Lower leg skin (tissue), 4 donors: ENCODE results near the gene RPSA. TPM values are rescaled to one million over a fixed set of nuclear protein-coding genes. Genes with fewer than 3 reads are reported as not detected.

ENCODE experiments used
- DNase-seq, 2 donors: peaks; one replicate each; pipeline ENCODE4 v3.0.0-alpha.2; 2019; ENCODE audit warnings: low spot score in 2 of 2
- H3K4me3 ChIP-seq: fragments of 200-600 bp; sonication (generic); 2 replicates; pipeline ENCODE4 v1.5.1; 2017; ENCODE audit warnings: mild to moderate bottlenecking, low read depth; ENCODE audit not compliant: poor library complexity, severe bottlenecking
- POLR2A ChIP-seq, 2 donors: fragments of 450-650 bp; IDR thresholded peaks; one replicate each; pipeline ENCODE4 v1.6.1; 2016 to 2017; ENCODE audit warnings: antibody characterized with exemption in 2 of 2, mild to moderate bottlenecking in 1 of 2, moderate library complexity in 1 of 2
- WGBS, 2 donors: methylation state at CpG; one replicate each; pipeline ENCODE4 v1.1.5; 2018; 5-methylcytosine and 5-hydroxymethylcytosine counted together
- intact Hi-C: fragments of 100-400 bp; cut with DNase I; formaldehyde crosslinking; loops from one replicate; pipeline ENCODE4 v1.15.0; 2023; ENCODE audit warnings: low total_unique reads
- total RNA-seq, 4 donors: library from RNA; depleted of rRNA; stranded (reverse); fragments of >200 nt; gene quantifications; one replicate each; pipeline ENCODE4 v1.1.0, GENCODE V29; 2016
- TF ChIP-seq, protein P1 (sequence below), 3 donors: fragments of 450-650 bp; IDR thresholded peaks; one replicate each; pipeline ENCODE4 v1.5.1; 2016; ENCODE audit warnings: antibody characterized with exemption in 3 of 3, mild to moderate bottlenecking in 3 of 3, moderate library complexity in 2 of 3

RPSA gene
- total RNA-seq, 4 donors from 2014 or later = 789 to 1,137 (median 1,095) TPM

DNA sequence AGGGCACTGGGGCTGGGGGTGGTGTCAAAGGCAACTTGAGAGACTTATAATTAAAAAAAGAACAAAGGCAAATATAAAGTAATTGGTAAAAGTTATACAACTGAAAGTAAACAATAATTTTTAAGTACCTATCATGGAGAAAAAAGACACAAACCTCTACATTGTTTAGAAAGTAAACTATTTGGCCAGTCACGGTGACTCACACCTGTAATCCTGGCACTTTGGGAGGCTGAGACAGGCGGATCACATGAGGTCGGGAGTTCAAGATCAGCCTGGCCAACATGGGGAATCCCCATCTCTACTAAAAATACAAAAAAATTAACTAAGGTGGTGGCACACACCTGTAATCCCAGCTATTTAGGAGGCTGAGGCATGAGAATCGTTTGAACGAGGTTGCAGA is 25.8 kb downstream of the RPSA start:
- intact Hi-C loops = no loop called here
- H3K4me3 ChIP-seq = no peak overlapping the region
- no peak for DNase-seq
- TF ChIP-seq, protein P1, sequence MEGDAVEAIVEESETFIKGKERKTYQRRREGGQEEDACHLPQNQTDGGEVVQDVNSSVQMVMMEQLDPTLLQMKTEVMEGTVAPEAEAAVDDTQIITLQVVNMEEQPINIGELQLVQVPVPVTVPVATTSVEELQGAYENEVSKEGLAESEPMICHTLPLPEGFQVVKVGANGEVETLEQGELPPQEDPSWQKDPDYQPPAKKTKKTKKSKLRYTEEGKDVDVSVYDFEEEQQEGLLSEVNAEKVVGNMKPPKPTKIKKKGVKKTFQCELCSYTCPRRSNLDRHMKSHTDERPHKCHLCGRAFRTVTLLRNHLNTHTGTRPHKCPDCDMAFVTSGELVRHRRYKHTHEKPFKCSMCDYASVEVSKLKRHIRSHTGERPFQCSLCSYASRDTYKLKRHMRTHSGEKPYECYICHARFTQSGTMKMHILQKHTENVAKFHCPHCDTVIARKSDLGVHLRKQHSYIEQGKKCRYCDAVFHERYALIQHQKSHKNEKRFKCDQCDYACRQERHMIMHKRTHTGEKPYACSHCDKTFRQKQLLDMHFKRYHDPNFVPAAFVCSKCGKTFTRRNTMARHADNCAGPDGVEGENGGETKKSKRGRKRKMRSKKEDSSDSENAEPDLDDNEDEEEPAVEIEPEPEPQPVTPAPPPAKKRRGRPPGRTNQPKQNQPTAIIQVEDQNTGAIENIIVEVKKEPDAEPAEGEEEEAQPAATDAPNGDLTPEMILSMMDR (IDR thresholded peaks at IDR 0.05) = no peak
- TF ChIP-seq POLR2A (IDR thresholded peaks at IDR 0.05) = no peak
- WGBS, 2 donors = 81 to 82% methylated on average over 5 of the region's 5 CpGs

DNA sequence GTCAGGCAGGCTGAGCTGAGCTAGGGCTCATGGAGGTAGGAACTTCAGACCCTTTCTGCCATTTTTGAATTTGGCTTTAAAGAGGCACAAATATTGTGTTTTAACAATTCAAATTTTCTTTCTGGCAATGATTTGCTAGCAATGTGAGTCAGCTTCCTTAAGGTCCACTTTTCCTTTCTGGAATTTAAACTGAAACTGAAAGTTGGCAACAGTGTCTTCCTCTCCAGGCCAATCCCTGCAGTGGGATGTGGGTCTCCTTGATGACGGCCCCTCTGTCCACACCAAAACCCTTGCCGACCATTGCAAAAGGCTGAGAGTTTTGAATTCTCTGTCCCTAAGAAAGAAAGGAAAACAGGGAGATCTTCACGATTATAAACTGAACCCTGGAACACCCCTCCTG is 27.1 kb downstream of the RPSA start:
- intact Hi-C loops = no loop called here
- H3K4me3 ChIP-seq = no peak overlapping the region
- WGBS, 2 donors = 66 to 78% methylated on average over 3 of the region's 3 CpGs
- DNase-seq = no peak
- TF ChIP-seq, protein P1 (IDR thresholded peaks at IDR 0.05) = no peak
- no peak for TF ChIP-seq POLR2A (IDR thresholded peaks at IDR 0.05)

DNA sequence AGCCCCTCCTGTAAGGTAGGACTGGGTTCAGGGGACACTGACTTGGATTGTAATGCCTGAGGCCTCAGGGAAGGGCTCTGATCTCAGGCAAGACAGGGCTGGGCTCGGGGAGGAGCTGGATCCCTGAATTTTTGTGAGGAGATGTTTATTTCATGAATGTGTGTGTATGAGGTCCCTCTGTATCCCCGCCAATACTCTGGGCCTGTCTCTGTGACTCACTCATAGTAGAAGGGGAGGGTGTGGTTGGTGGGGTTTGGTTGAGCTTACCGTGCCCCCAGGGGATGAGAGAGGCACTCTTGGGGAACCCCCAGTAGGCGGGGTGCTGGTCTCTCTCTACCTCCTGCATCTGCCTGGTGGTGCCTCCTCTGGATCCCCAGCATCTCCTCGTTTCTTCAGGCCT is 28.1 kb downstream of the RPSA start:
- intact Hi-C loops = no loop called here
- DNase-seq = no peak
- WGBS, 2 donors = 30 to 39% methylated on average over 5 of the region's 5 CpGs
- no peak overlapping the region for H3K4me3 ChIP-seq
- TF ChIP-seq, protein P1 (IDR thresholded peaks at IDR 0.05) = no peak
- TF ChIP-seq POLR2A (IDR thresholded peaks at IDR 0.05) = no peak

DNA sequence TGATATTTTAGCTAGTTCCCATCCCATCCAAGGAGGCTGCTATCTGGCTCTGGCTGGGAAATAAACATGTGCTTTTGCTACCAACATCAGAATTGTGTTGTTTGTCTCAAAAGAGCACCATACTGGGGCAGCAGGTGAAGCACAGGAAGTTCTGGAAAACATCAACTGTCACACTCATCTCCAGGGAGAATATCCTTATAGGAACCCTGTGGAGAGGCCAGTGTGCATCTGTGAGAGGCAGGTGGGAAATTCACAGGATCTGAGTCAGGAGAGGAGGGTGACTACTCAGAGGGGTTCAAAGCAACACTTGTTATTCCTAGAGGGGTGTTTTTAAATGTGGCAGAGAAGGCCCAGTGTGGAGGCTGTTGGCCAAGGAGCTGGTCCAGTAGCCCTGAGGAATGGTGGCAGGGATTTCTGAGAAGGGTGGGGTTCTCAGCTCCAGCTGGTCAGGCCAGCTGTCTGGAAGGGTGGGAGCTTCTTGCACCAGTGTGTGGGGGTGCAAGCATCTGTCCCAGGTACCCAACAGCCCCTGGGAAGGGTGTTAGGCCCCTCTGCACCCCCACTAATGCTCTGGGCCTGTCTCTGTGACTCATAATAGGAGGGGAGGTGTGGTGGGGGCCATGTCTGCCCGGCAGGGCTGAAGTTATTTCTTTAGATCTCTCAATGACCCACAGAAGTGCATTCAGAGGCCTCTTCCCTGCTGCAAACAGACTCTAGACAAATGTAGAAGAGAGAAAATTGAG is 28.7 kb downstream of the RPSA start:
- no peak overlapping the region for H3K4me3 ChIP-seq
- intact Hi-C loops = no loop called here
- no peak for TF ChIP-seq POLR2A (IDR thresholded peaks at IDR 0.05)
- TF ChIP-seq, protein P1 (IDR thresholded peaks at IDR 0.05) = no peak
- WGBS, 2 donors = 56 to 63% methylated on average over 1 of the region's 1 CpG
- DNase-seq = no peak

DNA sequence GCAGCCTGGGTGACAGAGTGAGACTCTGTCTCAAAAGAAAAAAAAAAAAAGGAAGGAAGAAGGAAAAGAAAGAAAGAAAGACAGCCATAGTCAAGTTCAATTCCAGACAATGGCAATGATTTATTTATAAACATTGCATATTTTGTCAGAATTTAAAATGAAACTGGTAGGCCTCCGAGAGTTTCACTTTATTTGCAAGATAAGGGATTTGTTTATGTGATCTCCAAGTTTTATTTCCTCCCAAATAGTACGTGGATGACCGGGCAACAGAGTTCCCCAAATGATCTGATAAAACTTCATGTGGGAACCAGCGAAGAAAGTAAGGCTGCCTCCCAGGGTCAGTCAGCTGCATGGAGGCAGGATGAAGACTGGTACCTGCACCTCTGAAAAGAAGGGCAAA is 32.4 kb downstream of the RPSA start:
- no peak for TF ChIP-seq POLR2A (IDR thresholded peaks at IDR 0.05)
- TF ChIP-seq, protein P1 (IDR thresholded peaks at IDR 0.05) = no peak

DNA sequence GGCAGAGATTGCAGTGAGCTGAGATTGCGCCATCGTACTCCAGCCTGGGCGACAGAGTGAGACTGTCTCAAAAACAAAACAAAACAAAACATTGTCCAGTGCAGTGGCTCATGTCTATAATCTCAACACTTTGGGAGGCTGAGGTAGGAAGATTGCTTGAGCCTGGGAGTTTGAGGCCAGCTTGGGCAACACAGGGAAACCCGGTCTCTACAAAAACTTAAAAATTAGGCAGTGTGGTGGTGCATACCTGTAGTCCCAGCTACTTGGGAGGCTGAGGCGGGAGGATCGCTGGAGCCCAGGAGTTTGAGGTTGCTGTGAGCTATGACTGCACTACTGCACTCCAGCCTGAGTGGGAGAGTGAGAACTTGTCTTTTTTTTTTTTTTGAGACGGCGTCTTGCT is 33.8 kb downstream of the RPSA start:
- intact Hi-C loops = loop anchor here (10.0 kb wide), 1 partner anchor 54 kb away; no protein-coding TSS in a partner anchor
- TF ChIP-seq POLR2A (IDR thresholded peaks at IDR 0.05) = no peak
- no peak for DNase-seq
- no peak overlapping the region for H3K4me3 ChIP-seq
- WGBS, 2 donors = 85 to 91% methylated on average over 8 of the region's 8 CpGs

More for the DNA sequence above, 32.4 kb downstream of the RPSA start:
- intact Hi-C loops = no loop called here
- 82 to 85% methylated on average over 4 of the region's 4 CpGs for WGBS, 2 donors
- no peak overlapping the region for H3K4me3 ChIP-seq
- DNase-seq = no peak
